Inflammatory macrophage treated with lipopolysaccharide for 1 hour (primary cell): Measurements from ENCODE around the gene HOXA13.

Source experiments
- DNase-seq, 2 donors: peaks; one replicate each; pipeline ENCODE4 v3.0.0-alpha.2; 2020 to 2022

Gene HOXA13

DNA sequence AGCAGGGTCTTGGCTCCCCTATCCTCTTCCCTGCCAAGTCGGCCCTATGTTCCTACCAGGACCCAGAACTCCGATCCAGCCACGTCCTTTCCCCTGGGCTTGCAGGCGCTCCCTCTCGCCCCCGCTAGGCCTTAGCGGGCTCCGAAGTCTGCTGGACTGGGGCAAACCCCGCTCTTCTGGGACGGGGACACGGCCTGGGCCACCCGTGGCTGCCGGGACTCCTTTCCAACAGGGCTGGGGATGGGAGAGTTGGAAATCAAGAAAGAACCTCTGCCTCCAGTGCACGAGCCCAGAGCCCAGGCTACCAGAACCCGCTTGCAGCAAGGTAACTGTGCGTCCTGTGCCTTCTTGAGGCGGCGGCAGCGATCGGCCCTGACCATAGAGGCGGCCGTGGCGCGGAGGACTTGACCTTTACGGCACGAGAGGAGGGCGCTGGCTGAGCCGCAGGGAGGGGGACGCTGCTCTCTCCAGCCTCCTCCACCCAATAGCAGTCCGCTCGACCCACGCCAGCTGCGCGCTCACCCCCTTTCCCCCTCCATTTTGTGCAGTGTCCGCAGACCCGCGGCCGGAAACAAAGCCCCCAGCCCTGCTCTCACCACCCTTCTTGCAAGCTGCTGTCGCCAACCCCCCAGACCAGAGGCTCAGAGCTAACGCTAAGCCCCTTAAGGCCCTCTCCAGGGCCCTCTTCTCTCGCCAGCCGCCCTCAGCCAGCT lies 7.9 kb downstream of the HOXA13 start:
- no peak for DNase-seq

DNA sequence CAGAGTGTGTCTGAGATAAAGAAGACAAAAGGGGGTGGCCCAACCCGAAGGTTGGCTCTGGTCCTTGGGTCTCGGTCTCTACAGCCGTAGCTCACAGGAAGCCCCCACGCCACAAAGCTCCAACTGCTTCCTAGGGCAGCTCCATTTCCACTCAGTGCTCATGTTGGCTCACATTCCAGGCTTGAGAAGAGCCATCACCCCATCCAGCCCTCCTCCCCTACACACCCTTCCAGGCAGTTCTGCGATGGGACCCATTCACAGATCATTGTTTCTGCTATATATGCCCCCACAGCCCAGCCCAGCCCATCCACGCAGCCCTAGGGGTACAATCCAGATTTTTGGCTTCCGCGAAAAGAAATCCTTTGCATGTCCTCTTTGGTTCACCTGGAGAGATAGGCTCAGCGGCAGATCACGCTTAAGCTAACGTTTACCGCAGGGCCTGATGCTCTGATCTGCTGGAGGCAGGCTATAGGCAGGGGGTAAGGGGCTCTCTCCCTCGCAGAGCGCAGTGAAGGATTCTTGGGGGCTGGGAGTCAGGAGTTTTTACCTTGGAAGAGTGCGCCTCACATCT lies 8.6 kb downstream of the HOXA13 start:
- DNase-seq: no peak

DNA sequence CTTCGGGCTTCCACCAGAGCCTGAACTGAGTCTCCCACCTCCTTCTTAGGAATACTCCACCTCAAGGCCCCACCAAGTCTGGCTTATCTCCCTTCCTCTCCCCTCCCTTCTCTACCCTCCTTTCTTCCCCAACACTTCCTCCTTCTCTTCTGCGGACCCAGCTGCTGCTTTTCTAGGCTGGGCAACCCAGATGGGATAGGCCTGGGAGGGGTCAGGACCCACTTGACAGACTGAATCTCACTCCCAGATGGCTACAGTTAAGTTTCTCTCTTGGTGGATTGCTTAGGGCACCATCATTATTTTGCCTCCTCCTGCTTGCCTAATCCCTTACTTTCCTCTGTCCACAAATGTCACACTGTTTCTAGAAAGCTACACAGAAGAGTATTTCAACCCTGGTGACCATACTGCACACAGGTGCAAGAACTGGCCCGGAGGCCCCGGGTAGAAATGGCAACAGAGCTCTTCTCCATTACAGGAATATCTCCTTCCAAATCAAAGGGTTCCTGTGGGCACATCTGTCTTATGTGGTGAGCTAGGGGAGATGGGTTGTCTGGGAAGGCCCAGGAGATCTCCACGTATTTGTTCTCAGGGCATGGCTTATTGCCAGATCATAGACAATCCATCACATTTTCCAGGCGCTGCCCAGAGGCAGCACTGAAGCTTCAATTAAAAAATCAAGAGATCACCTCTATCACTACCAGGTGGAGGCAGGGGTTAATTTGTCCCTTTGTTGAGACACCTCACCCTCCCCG lies 9.7 kb downstream of the HOXA13 start:
- DNase-seq: no peak

DNA sequence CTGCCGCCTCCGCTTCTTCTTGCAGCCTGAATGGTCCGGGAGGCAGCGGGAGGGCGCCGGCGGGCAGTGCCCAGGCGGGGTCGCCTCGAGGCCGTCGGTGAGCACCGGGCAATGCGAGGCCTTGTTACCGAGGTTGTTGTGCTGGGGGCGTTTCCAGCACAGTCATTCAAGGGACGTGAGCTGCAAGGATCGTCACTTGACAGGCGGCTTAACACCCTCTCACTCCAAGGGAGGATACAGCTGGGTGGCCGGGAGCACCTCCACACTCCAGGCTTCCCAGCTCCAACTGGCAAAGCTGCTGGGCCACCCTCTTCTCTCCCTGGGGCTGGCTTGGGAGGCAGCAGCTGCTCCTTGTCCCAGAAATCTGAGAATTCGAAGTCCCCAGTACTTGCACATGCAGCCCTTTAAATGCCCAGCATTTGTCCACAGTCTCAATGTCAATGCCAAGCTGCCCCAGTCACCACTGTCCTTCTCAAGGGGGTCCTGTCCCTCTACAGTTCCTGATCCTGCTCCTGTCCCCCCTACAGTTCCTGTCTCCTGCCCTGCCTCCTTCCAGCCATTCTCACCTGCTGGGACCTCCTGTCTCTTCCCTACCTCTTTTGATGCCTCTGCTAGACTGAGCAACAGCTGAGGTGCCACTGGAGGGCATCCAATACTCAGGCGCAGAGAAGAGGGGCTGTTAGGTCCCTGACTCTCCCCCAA lies 10.4 kb downstream of the HOXA13 start:
- no peak for DNase-seq

DNA sequence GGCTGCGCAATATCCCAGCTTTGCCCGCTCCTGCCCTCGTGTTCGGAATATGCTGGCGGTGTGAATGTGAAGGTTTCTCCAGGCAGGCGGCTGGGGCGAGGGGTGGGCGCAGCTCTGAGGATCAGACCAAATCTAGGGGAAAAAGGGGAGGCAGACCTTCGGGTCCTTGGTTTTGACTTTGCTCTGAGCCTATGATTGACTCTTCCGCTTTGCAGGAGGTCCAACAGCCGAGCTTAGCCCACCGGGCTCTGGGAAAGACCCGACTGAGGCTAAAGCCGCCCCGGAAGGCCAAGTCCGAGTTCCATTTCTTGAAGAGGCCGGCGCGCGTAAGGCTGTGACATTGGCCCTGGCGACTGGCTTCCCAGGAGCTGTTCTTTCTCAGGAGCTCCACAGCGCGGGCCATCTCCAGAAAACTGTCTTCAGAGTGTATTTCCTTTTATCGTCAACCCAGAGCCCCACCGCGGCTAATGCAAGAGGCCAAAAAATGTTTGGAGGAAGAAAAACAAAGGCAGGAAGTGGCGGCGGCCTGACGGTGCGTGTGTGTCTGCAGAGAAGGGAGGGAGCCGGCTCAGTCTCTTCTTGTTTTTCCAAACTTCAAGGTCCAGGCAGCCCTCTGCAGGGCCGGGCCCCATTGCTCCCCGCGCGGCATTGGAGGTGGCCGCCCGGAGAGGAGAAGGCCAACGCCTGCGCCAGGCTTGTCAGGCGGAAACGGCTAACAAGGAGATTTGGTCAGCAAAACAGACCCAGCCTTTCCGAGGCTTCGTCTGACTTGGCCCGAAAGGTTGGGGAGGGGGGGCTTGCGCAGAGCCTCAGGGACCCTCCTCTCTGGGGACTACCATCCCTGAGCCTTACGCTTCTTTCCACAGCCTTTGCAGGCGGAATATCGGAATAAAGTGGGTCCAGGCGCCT lies 11.3 kb downstream of the HOXA13 start:
- DNase-seq: no peak

DNA sequence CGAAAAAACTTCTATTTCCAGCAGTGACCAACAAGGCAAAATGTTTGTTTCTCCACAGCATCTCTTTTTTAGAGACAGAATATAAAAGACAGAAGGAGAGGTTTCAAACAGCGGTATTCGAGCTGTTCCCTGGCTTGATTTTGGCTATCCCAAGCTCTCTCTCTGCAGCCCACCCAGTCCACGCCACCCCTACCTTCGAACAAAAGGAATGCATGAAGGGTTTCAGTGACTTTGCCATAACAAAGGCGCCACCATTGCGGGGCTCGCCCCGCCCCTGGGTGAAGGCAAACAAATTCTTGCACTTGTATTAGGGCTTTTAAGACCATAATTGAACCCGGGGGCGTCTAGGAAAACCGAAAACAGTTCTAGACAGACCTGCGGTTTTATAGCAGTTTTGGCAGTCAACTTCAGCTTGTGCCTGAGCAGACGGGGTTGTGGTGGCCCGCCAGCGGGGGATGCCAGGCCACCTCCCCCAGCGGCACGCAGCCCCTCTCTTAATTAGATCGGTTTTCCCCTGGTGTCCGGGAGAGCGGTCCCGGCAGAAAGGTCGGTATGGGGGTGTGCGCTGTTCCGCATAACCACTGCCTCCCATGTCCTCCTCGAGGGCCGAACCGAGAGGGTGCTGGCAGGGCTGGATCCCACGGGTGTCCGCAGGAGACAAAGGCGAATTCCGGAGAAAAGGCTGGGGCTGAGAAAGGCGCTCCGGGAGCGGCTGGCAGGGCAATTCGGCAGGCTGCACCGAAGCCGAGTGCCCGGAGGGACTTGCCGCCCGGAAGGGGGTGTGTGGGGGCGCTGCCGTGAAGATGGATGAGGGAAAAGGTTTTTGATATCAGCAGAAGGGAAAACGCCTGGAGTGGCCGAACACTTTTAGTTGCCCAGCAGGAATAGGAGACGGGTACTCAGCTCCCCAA lies 12.2 kb downstream of the HOXA13 start:
- DNase-seq: no peak

DNA sequence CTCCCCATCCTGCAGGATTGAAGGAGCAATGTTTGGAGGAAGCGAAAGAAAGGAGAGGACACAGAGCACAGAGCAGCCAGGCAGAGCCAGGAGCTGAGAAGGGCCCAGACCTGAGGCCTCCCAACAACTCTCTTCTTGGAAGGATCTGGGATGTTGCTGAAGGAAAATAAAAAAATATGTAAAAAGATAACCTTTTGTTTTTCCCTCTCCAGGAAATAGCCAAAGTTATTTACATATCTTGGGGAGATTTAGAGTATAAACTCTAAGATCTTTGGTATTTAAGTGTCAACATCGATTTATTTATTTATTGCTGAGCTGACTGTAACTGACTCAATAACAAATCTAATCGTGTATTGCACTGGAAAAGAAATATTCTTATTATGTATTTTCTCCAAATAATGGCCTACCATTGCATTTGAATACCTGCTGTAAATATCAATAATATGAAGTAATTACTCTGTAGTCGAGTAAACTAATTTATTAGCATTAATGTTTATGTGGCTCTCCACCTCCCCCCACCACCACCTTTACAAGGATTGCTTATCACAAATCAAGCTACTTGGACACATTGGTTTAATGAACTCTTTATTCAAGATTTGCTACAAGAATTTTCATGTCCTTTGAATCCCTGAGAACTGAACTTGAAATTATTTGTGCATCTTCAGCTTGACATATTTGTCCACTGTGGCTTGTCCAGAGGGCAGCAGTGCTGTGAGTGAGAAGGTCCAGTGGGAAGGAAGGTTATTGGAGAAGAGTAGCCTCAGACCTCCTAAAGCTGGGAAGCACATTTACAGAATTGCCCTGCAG lies 13.0 kb downstream of the HOXA13 start:
- DNase-seq: no peak

DNA sequence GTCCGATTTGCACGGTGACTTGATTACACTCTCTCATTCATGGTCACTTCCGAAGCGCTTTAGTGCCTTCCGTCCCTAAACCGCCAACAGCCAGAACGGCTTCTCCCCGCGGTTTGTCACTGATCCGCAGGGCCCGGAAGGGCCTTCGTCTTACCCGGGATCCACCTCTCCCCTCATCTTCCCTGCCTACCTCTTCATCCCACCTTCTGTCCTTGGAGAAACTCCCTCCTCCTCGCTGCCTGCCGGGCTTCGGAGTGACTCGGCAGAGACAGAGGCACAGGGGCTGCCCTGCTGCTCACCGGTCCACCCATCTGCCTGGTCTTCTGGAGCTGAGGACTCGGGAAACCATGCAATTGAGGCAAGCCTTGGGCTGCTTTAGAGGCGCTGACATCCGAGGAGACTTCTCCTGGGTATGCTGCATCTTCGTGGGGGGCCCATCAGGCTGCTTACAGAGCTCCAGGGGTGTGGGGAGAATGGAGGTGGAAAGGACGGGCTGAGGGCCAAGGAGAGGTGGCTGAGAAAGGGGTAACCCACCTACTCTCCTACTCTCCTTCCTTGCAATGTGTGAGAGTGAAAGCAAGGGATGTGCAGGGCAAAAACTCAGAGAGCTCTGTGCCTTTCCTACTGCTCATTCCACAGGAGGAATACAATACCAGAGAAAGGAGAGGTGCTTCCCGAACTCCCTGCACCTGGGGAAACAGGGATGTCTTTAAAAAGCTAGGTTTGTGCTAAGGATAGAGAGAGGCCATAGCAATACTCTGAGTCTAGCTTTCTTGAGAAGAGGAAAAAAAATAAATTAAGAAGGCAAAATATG lies 13.8 kb downstream of the HOXA13 start:
- no peak for DNase-seq

DNA sequence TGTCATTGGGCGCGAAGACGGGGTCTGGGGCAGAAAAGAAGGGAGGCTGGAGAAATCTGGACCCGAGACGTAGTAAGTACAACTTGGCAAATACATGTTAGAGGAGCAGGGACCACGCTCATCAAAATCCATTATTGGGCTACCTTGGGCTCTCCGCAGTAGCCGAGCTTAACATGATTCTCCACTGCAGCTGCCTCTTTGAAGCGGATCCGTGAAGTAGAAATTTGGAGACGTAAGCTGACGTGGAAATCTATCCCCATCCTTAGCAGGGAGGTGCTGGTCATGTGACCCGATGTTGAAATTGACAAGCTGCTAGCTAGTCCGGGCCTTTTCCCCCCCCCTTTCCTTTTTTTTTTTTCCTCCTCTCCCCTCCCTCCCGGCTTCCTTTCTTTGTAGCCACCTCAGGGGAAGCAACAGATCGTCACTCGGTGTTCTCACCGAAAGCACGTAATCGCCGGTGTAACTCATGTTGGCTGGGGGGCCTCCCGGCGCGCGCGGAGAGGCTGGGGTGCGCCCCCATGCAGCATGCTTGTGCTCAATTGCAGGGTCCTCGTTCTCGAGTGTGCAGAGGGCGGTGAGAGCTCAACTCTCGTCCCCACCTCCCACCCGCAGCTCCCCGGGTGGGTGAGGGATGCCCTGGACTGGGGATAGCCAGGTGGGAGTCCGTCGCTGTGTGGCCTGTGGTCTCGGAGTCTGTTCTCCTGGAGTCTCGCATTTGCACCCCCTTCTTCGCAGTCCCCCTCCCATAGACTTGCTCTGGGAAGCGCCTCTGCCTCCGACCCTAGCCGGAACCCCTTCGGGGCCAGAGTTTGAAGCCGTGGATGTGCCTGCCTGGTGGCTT lies 14.7 kb downstream of the HOXA13 start, which contains the start of gene HOXA11:
HOXA11 (minus strand) TSS at position 220 of the 841 bp plus-strand sequence; CDS start at position 132, 88 bp downstream.
- no peak for DNase-seq

DNA sequence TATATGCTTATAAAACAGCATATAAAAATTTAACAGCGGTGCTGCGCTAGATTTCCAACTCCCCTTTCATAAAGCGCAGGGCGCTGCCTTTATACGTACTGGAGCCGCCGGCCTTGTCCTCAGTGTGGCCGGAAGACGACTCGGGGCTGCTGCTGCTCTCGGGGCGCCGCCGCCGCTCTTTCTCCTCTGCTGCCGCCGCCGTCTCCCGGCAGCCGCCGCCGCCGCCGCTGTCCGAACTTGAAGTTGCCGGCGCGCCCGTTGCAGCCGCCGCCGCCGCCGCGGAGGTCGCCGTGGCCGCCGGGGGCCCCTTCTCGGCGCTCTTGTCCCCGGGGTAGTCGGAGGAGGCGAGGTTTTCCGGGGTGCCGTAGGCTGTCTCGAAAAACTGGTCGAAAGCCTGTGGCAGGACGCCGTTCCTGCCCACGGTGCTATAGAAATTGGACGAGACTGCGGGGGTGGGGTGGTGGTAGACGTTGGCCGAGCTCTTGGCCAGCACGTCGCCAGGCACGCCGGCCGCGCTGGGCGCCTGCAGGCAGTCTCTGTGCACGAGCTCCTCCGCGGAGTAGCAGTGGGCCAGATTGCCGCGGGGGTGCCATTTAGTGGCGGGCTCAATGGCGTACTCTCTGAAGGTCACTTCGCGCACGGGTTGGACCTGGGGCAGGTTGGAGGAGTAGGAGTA lies 15.4 kb downstream of the HOXA13 start:
- DNase-seq: no peak

DNA sequence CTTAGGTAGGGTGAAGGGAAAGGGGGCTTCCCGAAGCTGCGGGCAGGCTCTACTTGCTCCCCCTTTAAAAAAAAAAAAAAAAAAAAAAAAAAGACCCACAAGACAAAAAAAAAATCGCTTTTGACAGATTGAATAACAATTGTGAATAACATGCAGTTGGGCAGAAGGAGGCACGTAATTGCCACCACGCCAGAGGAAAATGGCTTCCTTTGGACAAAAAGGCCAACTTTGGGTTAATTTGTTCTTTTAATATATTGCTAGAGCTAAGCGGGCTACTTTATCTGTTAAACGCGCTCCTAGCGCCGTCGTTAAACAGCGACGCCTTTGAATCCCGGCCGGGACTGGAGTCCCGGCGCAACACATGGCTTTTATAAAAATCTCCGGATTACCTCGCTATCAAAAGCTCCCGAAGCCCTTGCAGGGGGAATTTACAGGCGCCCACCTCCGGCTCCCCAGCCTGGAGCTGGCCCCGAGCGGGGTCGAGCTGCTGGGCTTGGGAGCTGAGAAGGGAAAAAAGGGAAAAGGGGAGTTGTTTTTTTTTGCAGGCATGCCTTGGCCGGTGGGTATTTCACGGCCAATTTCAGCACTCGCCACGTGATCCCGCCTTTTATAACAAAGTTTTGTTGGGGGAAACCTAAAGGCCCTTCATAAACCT lies 16.1 kb downstream of the HOXA13 start:
- DNase-seq: no peak

DNA sequence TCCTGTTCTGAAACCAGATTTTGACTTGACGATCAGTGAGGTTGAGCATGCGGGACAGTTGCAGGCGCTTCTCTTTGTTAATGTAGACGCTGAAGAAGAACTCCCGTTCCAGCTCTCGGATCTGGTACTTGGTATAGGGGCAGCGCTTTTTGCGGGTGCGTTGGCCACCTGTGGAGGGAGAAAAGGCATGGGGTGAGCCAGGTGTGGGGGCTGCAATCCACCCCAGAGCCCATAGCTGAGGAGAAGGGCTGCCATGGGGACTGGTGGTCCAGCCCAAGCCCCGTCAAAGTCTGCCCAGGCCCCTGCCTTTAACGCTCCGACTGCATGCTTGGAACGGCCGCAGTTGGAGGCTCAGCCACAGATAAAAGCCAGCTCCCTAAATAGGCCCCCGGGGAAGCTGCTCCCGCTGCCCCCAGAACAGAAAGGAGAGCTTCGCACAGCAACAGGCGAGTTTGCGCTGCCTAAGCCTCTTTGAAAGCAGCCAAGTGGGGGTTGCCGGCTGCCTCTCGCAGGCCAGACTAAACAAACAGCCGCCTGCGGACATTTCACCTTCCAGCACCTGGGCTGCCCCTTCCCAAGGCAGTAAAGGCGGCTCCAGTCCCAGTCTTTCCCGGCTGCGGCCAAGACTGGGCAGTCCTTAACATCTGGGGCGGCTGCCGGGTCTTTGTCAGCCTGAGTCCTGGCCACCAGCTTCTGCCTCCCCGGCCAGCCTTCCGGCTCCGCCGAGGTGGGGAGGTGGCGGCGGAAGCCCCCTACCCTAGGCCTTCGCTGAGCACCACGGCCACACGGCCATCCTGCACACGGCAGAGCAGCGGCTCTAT lies 16.8 kb downstream of the HOXA13 start:
- no peak for DNase-seq

DNA sequence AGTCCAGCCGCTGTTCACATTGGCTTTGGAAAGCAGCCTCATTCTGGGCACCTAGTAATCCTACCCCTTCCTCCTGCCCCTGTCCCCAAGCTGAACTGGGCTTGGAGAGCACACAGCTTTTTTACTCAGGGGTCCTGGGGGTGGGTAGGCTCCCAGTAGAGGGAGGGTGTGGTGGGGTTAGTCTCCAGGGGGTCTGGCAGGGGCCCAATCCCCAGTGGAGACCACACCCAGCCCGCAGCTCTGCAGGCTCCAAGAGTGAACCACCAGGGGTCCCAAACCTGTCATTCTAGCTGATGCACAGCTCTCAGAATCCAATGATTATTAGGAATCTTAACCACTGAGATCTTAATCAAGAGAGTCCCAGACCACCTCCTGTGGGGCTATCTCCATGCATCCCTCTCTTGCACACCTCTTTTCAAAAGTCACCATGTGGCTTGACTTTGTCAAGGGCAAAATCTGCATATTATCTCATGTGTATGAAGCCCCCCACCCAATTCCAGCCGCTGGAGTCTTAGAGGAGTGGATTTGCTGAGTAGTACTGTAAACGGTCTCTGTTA lies 17.5 kb downstream of the HOXA13 start:
- DNase-seq: no peak

DNA sequence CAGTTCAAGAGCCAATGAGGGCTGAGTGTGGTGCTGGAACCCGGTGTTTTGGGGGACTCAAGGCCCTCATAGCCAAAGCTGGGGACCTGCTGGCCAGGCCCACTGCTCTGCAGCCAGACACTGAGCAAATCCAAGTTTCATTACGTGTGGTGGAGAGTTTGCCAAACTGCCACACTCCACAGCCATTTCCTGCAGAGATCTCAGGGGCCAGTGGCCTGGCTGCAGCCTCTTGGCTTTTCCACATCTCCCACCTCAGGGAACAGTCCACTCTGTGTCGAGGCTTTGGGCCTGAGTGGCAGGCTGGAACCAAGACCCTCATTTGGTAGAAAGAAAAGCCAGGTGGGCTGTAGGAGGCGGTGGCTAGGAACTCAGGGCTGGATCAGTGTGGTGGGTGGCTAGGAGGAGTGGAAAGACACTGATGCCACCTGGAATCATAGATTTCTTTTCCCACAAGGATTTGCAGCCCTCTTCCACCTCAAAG lies 18.1 kb downstream of the HOXA13 start:
- no peak for DNase-seq
